ENCODE results near the gene ADD1. TPM values are rescaled to one million over a fixed set of nuclear protein-coding genes. Genes with fewer than 3 reads are reported as not detected.
A peak's percentile ranks its signal among the peaks of the same experiment; 100 is the strongest.

ADD1 gene
- total RNA-seq, 1 donor from 2014 or later = 228 TPM

DNA sequence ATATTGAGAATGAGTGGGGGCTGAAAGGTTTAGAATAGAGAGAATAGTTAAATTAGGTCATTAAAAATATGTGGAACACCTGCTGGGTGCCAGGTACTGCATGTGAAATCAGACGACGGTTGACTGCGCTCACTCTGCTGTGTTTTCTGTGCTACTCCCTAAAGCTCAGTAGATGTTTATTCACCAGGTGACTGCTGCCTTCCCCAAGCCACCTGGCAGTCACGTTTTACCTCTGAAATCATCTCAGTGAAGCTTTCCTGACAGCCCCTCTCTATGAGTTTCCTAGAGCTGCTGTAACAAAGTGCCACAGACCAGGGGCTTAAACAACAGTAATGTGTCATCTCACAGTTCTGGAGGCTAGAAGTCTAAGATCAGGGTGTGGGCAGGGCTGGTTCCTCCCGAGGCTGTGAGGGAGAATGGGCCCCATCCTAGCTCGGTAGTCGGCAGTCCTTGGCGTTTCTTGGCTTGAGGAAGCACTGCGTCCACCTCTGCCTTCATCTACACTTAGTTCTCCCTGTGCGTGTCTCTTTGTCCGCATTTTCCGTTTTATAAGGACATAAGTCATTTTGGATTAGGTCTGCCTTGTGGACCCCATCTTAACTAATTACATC lies 25.3 kb downstream of the ADD1 start:
- DNase-seq (no peak), ATAC-seq (peak; percentile 13)
- intact Hi-C loops (cut with micrococcal nuclease) = no loop called here

DNA sequence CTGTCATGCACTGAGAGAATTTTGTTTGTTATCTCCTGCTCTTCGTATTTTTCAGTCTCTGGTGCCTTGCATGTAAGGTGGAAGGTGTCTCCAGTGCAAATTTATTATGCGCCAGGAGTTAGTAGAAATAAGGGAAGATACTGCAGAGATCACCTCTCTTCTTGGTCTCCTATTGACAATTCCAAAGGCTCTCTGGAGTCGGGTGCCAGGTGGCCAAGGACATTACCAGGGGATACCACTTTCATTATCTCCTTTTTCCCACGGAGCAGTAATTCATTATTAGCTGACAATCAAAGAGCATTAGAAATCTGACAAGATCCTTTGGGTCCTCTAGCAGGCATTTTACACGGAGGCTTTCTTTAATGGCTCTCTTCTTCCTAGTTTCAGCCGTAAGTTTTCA lies 26.0 kb downstream of the ADD1 start:
- intact Hi-C loops (cut with micrococcal nuclease) = no loop called here
- no peak for ATAC-seq
- DNase-seq = no peak

- no peak for ATAC-seq
- intact Hi-C loops (cut with micrococcal nuclease) = no loop called here
These were observed 26.4 kb downstream of the ADD1 start for GRCh38 chr4:2870082-2870481.

DNA sequence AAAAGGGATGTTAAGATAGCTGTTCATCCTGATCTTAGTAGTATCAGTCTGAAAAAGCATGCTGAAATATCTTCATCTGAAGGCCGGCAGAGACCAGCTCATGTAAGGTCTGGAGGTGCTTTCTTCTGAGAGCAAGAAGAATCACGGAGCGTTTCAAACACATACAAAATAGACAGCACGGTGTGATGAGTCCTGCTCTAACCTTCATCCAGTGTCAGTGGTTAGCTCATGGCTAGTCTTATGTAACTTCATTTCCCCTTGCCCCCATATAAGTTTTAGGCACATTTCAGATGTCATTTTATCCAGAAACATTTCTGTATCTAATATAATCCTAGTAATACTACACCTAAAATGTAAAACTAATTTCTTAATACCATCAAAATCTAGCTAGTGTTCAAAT lies 27.8 kb downstream of the ADD1 start:
- ATAC-seq (no peak), DNase-seq (no peak)
- intact Hi-C loops (cut with micrococcal nuclease) = no loop called here

More at GRCh38 chr4:2870082-2870481, 26.4 kb downstream of the ADD1 start:
- no peak for DNase-seq

GRCh38 chr4:2871911-2872310 lies 28.3 kb downstream of the ADD1 start:
- ATAC-seq (no peak), DNase-seq (no peak)
- intact Hi-C loops (cut with micrococcal nuclease) = no loop called here

GRCh38 chr4:2873329-2873728 lies 29.7 kb downstream of the ADD1 start:
- intact Hi-C loops (cut with micrococcal nuclease) = no loop called here
- no peak for ATAC-seq
- no peak for DNase-seq

- intact Hi-C loops (cut with micrococcal nuclease) = no loop called here
- no peak for ATAC-seq
- no peak for DNase-seq
These were observed 31.2 kb downstream of the ADD1 start for GRCh38 chr4:2874861-2875260.

- intact Hi-C loops (cut with micrococcal nuclease) = no loop called here
- no peak for DNase-seq
- no peak for ATAC-seq
These were observed 31.9 kb downstream of the ADD1 start for GRCh38 chr4:2875556-2875955.

DNA sequence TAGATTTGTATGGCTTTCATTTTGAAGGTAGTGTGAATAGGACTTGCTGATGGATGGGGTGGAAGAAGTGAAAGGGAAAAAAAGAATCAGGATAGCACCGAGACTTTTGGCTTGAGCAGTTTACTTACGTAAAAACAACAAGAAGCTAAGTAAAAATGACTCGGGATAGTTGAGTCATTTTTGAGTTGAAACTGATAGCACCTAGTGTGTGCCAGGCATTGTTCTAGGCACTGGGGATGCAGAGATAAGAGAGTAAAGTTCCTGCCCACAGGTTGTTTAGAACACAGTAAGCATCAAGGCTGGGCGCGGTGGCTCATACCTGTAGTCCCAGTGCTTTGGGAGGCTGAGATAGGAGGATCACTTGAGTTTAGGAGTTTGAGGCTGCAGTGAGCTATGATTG lies 34.7 kb downstream of the ADD1 start:
- peak; percentile 18 for ATAC-seq
- intact Hi-C loops (cut with micrococcal nuclease) = no loop called here
- no peak for DNase-seq

GRCh38 chr4:2879026-2879425 lies 35.4 kb downstream of the ADD1 start:
- ATAC-seq = peak; percentile 60
- DNase-seq = no peak
- intact Hi-C loops (cut with micrococcal nuclease) = no loop called here

DNA sequence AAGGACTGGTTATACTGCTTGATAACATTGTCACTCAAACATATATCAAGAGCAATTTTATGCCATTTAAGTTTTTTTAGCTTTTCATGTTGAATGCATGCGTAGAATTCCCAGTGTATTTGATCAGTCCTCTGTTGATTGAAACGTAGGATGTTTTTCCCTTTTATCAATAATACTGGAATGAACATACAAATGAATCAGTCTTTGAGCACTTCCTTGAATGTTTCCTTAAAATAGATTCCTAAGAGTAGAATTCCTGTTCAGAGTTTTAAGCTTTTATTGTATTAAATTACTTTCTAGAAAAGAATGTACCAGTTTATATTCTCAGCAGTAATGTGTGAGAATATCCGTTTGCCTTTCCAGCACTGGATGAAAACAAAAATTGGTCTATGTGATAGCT lies 37.8 kb downstream of the ADD1 start:
- DNase-seq (no peak), ATAC-seq (no peak)
- intact Hi-C loops (cut with micrococcal nuclease) = no loop called here

GRCh38 chr4:2882341-2882740 lies 38.7 kb downstream of the ADD1 start:
- no peak for ATAC-seq
- intact Hi-C loops (cut with micrococcal nuclease) = no loop called here

GRCh38 chr4:2886161-2886560 lies 42.5 kb downstream of the ADD1 start:
- DNase-seq (no peak), ATAC-seq (no peak)
- intact Hi-C loops (cut with micrococcal nuclease) = no loop called here

More at GRCh38 chr4:2882341-2882740, 38.7 kb downstream of the ADD1 start:
- DNase-seq = no peak

DNA sequence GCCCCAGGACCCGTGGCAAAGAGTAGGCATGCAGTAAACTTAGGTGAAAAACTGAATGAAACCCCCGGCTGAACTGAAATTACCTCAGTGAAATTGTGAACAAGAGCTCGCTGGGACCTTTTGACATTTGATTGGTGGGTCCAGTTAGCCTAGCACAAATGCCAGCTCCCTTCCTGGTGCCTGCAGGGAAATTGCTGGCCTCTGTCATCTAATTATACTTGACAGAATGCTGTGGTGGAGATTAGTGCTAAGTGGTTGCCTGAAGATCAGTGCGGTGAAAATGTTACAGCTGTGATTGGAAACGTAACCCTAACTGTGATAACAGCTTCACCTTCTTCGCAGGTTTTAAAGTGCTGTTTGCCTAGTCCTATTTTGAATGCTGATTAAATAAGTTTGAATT lies 43.0 kb downstream of the ADD1 start:
- no peak for DNase-seq

DNA sequence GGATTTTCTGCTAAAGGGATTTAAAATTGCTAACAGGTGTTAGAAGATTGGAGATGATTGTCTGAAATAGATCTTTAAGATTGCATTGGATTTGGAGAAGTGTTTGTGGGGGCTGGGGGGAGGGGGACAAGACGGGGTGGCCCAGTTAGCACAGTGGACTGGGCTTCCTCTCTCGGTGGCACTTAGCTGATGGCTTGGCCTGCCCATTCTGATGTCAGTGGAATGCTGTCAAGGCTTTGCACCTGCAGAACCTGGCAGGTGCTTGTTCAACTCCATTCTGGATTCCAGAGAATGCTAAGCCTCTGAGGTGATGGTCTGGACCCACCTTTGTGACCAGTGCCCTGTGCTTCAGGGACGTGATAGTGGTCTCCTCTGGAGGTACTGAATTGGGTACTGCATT lies 43.7 kb downstream of the ADD1 start:
- intact Hi-C loops (cut with micrococcal nuclease) = no loop called here
- DNase-seq (no peak), ATAC-seq (no peak)

More for the DNA sequence above, 43.0 kb downstream of the ADD1 start:
- ATAC-seq = peak; percentile 95
- intact Hi-C loops (cut with micrococcal nuclease) = no loop called here

- ATAC-seq = no peak
- intact Hi-C loops (cut with micrococcal nuclease) = no loop called here
- no peak for DNase-seq
These were observed 45.2 kb downstream of the ADD1 start for GRCh38 chr4:2888886-2889285.

DNA sequence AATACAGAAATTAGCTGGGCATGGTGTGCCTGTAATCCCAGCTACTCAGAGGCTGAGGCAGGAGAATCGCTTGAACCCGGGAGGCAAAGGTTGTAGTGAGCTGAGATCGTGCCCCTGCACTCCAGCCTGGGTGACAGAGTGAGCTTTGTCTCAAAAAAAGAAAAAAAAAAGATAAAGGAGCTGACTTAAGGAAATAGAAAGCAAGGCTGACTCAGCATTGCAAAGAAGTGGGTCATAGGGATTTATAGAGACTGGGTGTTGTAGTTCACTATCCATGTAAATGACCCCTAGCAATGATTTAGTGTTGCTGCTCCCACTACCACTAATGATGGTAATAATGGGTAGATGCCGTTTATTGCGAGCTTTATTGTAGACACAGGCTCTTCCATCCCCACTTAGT lies 47.6 kb downstream of the ADD1 start:
- ATAC-seq (no peak), DNase-seq (no peak)
- intact Hi-C loops (cut with micrococcal nuclease) = no loop called here

- ATAC-seq (peak; percentile 81), DNase-seq (no peak)
- intact Hi-C loops (cut with micrococcal nuclease) = no loop called here
These were observed 50.1 kb downstream of the ADD1 start for GRCh38 chr4:2893772-2894171.

GRCh38 chr4:2898001-2898400 lies 54.4 kb downstream of the ADD1 start:
- DNase-seq = no peak
- intact Hi-C loops (cut with micrococcal nuclease) = no loop called here
- no peak for ATAC-seq

DNA sequence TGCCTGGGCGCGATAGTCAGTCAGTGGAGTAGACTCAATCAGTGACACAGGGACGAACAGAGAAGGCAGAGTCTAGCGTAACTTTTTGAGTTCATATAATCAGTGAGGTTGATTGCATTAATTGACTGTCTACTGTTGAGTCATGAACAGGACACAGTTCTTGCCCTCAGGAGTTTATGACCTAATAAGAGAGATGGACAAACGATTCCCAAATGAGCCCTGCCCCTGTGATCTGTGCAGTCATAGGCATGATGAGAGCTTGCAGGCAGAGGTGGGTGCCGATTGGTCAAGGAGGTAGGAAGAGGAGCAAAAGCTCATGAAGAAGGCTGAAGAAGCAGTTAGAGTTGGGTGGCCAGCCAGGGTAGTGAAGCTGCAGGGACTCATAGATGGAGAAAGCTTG lies 57.1 kb downstream of the ADD1 start:
- intact Hi-C loops (cut with micrococcal nuclease) = no loop called here
- ATAC-seq (no peak), DNase-seq (no peak)

DNA sequence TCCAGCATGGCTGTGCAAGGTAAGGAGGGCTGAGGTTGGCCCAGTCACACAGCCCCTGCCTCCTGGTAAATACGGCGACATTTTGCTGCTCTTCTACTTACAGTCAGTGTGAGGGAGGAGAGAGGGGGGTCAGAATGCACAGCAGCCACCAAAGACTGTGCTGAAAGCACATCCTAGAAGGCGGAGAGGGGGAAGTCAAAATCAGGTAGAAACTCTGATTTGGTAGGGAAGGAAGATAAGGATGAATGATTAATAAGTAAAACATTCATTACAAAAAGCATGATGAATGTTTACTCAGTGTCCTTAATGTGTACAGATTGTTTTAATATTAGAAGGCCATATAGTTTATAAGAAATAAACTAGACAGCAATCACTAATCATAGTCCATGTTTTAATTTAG lies 57.5 kb downstream of the ADD1 start:
- ATAC-seq = no peak
- DNase-seq = no peak
- intact Hi-C loops (cut with micrococcal nuclease) = no loop called here

GRCh38 chr4:2902126-2902525 lies 58.5 kb downstream of the ADD1 start:
- intact Hi-C loops (cut with micrococcal nuclease) = no loop called here

More at GRCh38 chr4:2902126-2902525, 58.5 kb downstream of the ADD1 start:
- ATAC-seq (no peak), DNase-seq (no peak)

All from left ventricle myocardium superior (tissue), 1 donor.